Astrocyte of the spinal cord (primary cell): Measurements from ENCODE around the gene SEC14L2.

Experiments
- DNase-seq: peaks from one replicate; pipeline ENCODE4 v3.0.0; 2011; ENCODE audit warnings: low read depth, low spot score
- H3K4me3 ChIP-seq: 2 replicates; pipeline ENCODE4 v1.5.1; 2011; ENCODE audit warnings: low read depth, mild to moderate bottlenecking, low read length, moderate library complexity
- CTCF ChIP-seq: IDR thresholded peaks from 2 replicates; pipeline ENCODE4 v1.5.1; 2012; ENCODE audit warnings: low read depth, mild to moderate bottlenecking, low read length, inconsistent platforms
- in situ Hi-C: cut with HindIII; loops from 2 replicates; pipeline ENCODE4 v1.10.0; 2017; ENCODE audit warnings: low sequenced_read_pairs

The SEC14L2 gene

GRCh38 chr22:30385942-30386341, 10.9 kb upstream of the SEC14L2 start:
- in situ Hi-C loops: no loop called here
- H3K4me3 ChIP-seq: no peak overlapping the region
- DNase-seq: no peak
- TF ChIP-seq CTCF: no peak

GRCh38 chr22:30386608-30386959, 10.2 kb upstream of the SEC14L2 start:
- in situ Hi-C loops: no loop called here
- no peak for DNase-seq
- H3K4me3 ChIP-seq: peak overlapping the region; percentile 56
- no peak for TF ChIP-seq CTCF

GRCh38 chr22:30386960-30387827, 9.6 kb upstream of the SEC14L2 start, which contains the start of gene RNF215:
RNF215 (minus strand) TSS chr22:30387411; CDS start chr22:30387313, 98 bp downstream.
- TF ChIP-seq CTCF: peak; percentile 80
- peak within 1 kb of the TSS; percentile 56 for H3K4me3 ChIP-seq
- peak; percentile 77 for DNase-seq
- in situ Hi-C loops: no loop called here

- H3K4me3 ChIP-seq: no peak overlapping the region
- peak; percentile 80 for DNase-seq
Observed at GRCh38 chr22:30390974-30391691, 5.7 kb upstream of the SEC14L2 start.

GRCh38 chr22:30392661-30393321, 4.0 kb upstream of the SEC14L2 start:
- DNase-seq: no peak

More at GRCh38 chr22:30390974-30391691, 5.7 kb upstream of the SEC14L2 start:
- in situ Hi-C loops: no loop called here
- TF ChIP-seq CTCF: peak; percentile 79

More at GRCh38 chr22:30392661-30393321, 4.0 kb upstream of the SEC14L2 start:
- H3K4me3 ChIP-seq: no peak overlapping the region
- in situ Hi-C loops: no loop called here
- TF ChIP-seq CTCF: no peak
